ENCODE data around the gene COL2A1. TPM values are rescaled to one million over a fixed set of nuclear protein-coding genes. Genes with fewer than 3 reads are reported as not detected.
A peak's percentile ranks its signal among the peaks of the same experiment; 100 is the strongest.

COL2A1 gene
- total RNA-seq, 1 donor from 2014 or later, result 1.9 TPM

- Mint-ChIP-seq H3K27ac (ENCODE audit: unreplicated experiment) (no peak overlapping the region), H3K4me3 (ENCODE audit: unreplicated experiment) (no peak overlapping the region), H3K36me3 (ENCODE audit: low read depth, unreplicated experiment) (no peaks in the 10 kb centered on the region), H3K27me3 (ENCODE audit: unreplicated experiment) (peaks cover 17% of the 10 kb centered on the region), H3K4me1 (ENCODE audit: unreplicated experiment) (peaks cover 13% of the 10 kb centered on the region), H3K9me3 (ENCODE audit: unreplicated experiment) (no peaks in the 10 kb centered on the region)
- no peak for TF ChIP-seq CTCF (IDR thresholded peaks at IDR 0.05; ENCODE audit: unreplicated experiment)
- DNase-seq (ENCODE audit: low spot score), result no peak
Observed at GRCh38 chr12:47990351-47991105, 13.7 kb downstream of the COL2A1 start.

- Mint-ChIP-seq H3K4me3 (ENCODE audit: unreplicated experiment) (no peak overlapping the region), H3K27me3 (ENCODE audit: unreplicated experiment) (peaks cover 20% of the 10 kb centered on the region), H3K27ac (ENCODE audit: unreplicated experiment) (no peak overlapping the region), H3K36me3 (ENCODE audit: low read depth, unreplicated experiment) (no peaks in the 10 kb centered on the region), H3K4me1 (ENCODE audit: unreplicated experiment) (peaks cover 13% of the 10 kb centered on the region), H3K9me3 (ENCODE audit: unreplicated experiment) (no peaks in the 10 kb centered on the region)
- no peak for DNase-seq (ENCODE audit: low spot score)
- no peak for TF ChIP-seq CTCF (IDR thresholded peaks at IDR 0.05; ENCODE audit: unreplicated experiment)
Observed at GRCh38 chr12:47989666-47990065, 14.6 kb downstream of the COL2A1 start.

- Mint-ChIP-seq H3K27ac (ENCODE audit: unreplicated experiment) (no peak overlapping the region), H3K4me3 (ENCODE audit: unreplicated experiment) (peak overlapping the region; percentile 73)
Observed at GRCh38 chr12:47989023-47989417, 15.3 kb downstream of the COL2A1 start.

GRCh38 chr12:47988073-47989022 lies 15.9 kb downstream of the COL2A1 start:
- no peaks in the 10 kb centered on the region for H3K36me3 Mint-ChIP-seq (ENCODE audit: low read depth, unreplicated experiment)
- H3K4me3 Mint-ChIP-seq (ENCODE audit: unreplicated experiment), result peak overlapping the region; percentile 73
- peak; percentile 36 for DNase-seq (ENCODE audit: low spot score)
- no peaks in the 10 kb centered on the region for H3K9me3 Mint-ChIP-seq (ENCODE audit: unreplicated experiment)
- peak overlapping the region; percentile 52 for H3K27ac Mint-ChIP-seq (ENCODE audit: unreplicated experiment)
- peaks cover 13% of the 10 kb centered on the region for H3K4me1 Mint-ChIP-seq (ENCODE audit: unreplicated experiment)
- peaks cover 23% of the 10 kb centered on the region for H3K27me3 Mint-ChIP-seq (ENCODE audit: unreplicated experiment)
- TF ChIP-seq CTCF (IDR thresholded peaks at IDR 0.05; ENCODE audit: unreplicated experiment), result no peak

More at GRCh38 chr12:47989023-47989417, 15.3 kb downstream of the COL2A1 start:
- peaks cover 21% of the 10 kb centered on the region for H3K27me3 Mint-ChIP-seq (ENCODE audit: unreplicated experiment)
- no peak for TF ChIP-seq CTCF (IDR thresholded peaks at IDR 0.05; ENCODE audit: unreplicated experiment)
- no peaks in the 10 kb centered on the region for H3K36me3 Mint-ChIP-seq (ENCODE audit: low read depth, unreplicated experiment)
- peaks cover 13% of the 10 kb centered on the region for H3K4me1 Mint-ChIP-seq (ENCODE audit: unreplicated experiment)
- DNase-seq (ENCODE audit: low spot score), result no peak
- no peaks in the 10 kb centered on the region for H3K9me3 Mint-ChIP-seq (ENCODE audit: unreplicated experiment)

All from endothelial cell (in vitro differentiated cells).